ENCODE results near the gene RAD51B. TPM values are rescaled to one million over a fixed set of nuclear protein-coding genes. Genes with fewer than 3 reads are reported as not detected.

Gene RAD51B
- total RNA-seq, 4 donors from 2014 or later: 8.9 to 30.3 (median 10.4) TPM

GRCh38 chr14:68291820-68292219, 472.2 kb downstream of the RAD51B start:
- DNase-seq (ENCODE audit: low spot score): no peak
- no peak for ATAC-seq (ENCODE audit: low FRiP score)
- TF ChIP-seq, protein P1, sequence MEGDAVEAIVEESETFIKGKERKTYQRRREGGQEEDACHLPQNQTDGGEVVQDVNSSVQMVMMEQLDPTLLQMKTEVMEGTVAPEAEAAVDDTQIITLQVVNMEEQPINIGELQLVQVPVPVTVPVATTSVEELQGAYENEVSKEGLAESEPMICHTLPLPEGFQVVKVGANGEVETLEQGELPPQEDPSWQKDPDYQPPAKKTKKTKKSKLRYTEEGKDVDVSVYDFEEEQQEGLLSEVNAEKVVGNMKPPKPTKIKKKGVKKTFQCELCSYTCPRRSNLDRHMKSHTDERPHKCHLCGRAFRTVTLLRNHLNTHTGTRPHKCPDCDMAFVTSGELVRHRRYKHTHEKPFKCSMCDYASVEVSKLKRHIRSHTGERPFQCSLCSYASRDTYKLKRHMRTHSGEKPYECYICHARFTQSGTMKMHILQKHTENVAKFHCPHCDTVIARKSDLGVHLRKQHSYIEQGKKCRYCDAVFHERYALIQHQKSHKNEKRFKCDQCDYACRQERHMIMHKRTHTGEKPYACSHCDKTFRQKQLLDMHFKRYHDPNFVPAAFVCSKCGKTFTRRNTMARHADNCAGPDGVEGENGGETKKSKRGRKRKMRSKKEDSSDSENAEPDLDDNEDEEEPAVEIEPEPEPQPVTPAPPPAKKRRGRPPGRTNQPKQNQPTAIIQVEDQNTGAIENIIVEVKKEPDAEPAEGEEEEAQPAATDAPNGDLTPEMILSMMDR (IDR thresholded peaks at IDR 0.05): no peak

- ATAC-seq (ENCODE audit: low FRiP score): no peak
- DNase-seq (ENCODE audit: low spot score): no peak
- TF ChIP-seq, protein P1 (IDR thresholded peaks at IDR 0.05): no peak
Observed at GRCh38 chr14:68292441-68293215, 473.0 kb downstream of the RAD51B start.

DNA sequence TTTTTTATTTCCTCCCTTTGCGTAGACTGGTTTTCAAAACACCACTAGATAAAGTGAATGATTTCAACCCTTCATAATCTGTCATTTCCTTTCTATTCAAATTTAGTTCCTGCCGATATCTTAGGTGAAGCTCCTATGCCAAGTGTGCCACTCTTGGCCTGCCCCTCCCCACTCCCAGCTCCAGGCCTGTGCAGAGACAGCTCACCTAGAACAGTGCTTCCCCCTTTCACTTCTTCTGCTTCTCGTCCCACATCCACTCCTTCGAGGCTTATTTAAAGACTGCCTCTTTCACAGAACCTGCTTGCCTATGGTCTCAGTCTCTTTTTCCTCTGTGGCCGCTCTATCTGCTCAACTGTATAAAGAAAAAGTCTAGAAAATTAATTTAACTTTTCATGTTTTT, 473.8 kb downstream of the RAD51B start:
- ATAC-seq (ENCODE audit: low FRiP score) (no peak), DNase-seq (ENCODE audit: low spot score) (no peak)
- TF ChIP-seq, protein P1 (IDR thresholded peaks at IDR 0.05): no peak

DNA sequence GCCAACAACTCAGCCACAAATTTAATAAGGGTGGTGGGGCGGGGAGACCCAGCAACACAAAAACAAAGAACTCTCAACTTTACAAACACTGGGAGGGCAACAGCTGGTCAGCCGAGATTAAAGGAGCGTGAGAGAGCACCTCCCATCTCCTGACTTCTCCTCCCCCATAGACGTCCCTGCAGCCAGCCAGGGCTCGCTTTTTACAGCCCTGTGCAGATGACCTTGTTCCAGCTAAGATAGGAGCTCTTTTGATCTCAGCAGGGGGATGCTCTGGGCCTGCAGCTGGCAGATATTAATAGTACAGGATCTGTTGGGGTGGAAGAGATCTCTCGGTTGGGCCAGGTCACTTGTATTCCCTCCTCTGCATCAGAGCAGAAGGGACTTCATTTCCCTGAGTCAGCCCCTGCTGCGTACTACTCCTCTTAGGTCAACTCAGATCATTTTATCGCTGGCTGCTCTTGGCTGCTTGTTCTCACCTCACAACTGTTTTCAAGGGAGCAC, 475.8 kb downstream of the RAD51B start:
- DNase-seq (ENCODE audit: low spot score): no peak
- peak; percentile 63 for ATAC-seq (ENCODE audit: low FRiP score)
- TF ChIP-seq, protein P1 (IDR thresholded peaks at IDR 0.05): no peak

DNA sequence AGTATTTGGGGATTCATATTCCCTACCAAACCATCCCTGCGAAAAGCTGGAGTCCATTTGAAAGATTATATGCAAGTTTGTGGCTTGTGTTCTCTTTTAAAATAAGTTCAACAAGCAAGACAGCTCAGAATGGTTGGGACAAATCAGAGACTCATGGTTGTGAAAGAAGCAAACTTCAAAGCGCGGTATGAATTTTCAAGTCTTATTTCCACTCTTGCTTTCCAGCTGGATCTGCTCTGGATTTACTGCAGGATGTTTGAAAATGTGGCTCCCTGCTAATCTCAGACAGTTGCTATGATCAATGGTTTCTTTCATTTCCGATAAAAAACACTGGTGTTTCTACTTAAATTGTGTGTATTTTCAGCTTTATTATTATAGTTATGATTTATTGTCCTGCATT, 477.5 kb downstream of the RAD51B start:
- DNase-seq (ENCODE audit: low spot score) (no peak), ATAC-seq (ENCODE audit: low FRiP score) (no peak)
- TF ChIP-seq, protein P1 (IDR thresholded peaks at IDR 0.05): no peak

GRCh38 chr14:68297876-68298468, 478.4 kb downstream of the RAD51B start:
- TF ChIP-seq, protein P1 (IDR thresholded peaks at IDR 0.05): no peak
- DNase-seq (ENCODE audit: low spot score) (no peak), ATAC-seq (ENCODE audit: low FRiP score) (no peak)

Data from omental fat pad (tissue), 4 donors.